A673 (cell line): Measurements from ENCODE around the gene THOP1. TPM values are rescaled to one million over a fixed set of nuclear protein-coding genes. Genes with fewer than 3 reads are reported as not detected.

Experiments used
- BruUV-seq: library from RNA; stranded (reverse); fragments of 400-500 nt; replicated peaks from 2 replicates; lab custom pipeline; 2021; lab: Mats Ljungman, UMichigan
- CTCF ChIA-PET: fragments of 300-600 bp; sonication (Branson Sonifier 250); formaldehyde crosslinking; loops from one replicate; lab custom pipeline; 2022; ENCODE audit warnings: antibody characterized with exemption; lab: Charles Lee
- POLR2A ChIA-PET: fragments of 300-600 bp; sonication (Branson Sonifier 250); formaldehyde crosslinking; loops from one replicate; lab custom pipeline; 2022; ENCODE audit warnings: antibody characterized with exemption; ENCODE audit not compliant: low non-redundant PET; lab: Charles Lee
- DNase-seq: peaks from one replicate; pipeline ENCODE4 v3.0.0-alpha.2; 2015; ENCODE audit warnings: low spot score
- H3K27ac ChIP-seq: fragments of 200-600 bp; sonication (generic); 2 replicates; pipeline ENCODE4 v1.5.1; 2016; ENCODE audit warnings: mixed run types, low read depth, mild to moderate bottlenecking, mixed read lengths, antibody characterized with exemption, low read length; ENCODE audit not compliant: poor library complexity, severe bottlenecking
- H3K27me3 ChIP-seq: fragments of 200-600 bp; sonication (generic); replicated peaks from 2 replicates; pipeline ENCODE4 v1.6.1; 2017; ENCODE audit warnings: mixed run types, low read depth, mild to moderate bottlenecking, mixed read lengths, antibody characterized with exemption, low read length; ENCODE audit not compliant: insufficient read depth, poor library complexity
- H3K36me3 ChIP-seq: fragments of 200-600 bp; sonication (generic); 2 replicates; pipeline ENCODE4 v1.6.1; 2016; ENCODE audit warnings: mixed run types, mild to moderate bottlenecking, mixed read lengths, antibody characterized with exemption, low read length; ENCODE audit not compliant: insufficient read depth, poor library complexity, severe bottlenecking
- H3K4me1 ChIP-seq: fragments of 200-600 bp; sonication (generic); 2 replicates; pipeline ENCODE4 v1.6.1; 2017; ENCODE audit warnings: mixed run types, mild to moderate bottlenecking, mixed read lengths, antibody characterized with exemption, low read length; ENCODE audit not compliant: insufficient read depth, poor library complexity, severe bottlenecking
- H3K4me3 ChIP-seq: fragments of 200-600 bp; sonication (generic); 2 replicates; pipeline ENCODE4 v1.5.1; 2016; ENCODE audit warnings: low read depth, mixed run types, mild to moderate bottlenecking, mixed read lengths, low read length; ENCODE audit not compliant: poor library complexity, severe bottlenecking
- H3K9me3 ChIP-seq: fragments of 200-600 bp; sonication (generic); 2 replicates; pipeline ENCODE4 v1.6.1; 2016; ENCODE audit warnings: mixed run types, low read depth, mild to moderate bottlenecking, mixed read lengths, antibody characterized with exemption, low read length; ENCODE audit not compliant: poor library complexity, severe bottlenecking
- CTCF ChIP-seq: fragments of 300-800, 200-600 bp; sonication (generic); conservative IDR thresholded peaks from 2 replicates; pipeline ENCODE4 v1.5.1; 2017; ENCODE audit warnings: low read depth, mild to moderate bottlenecking, antibody characterized with exemption, low read length, moderate library complexity, mixed read lengths
- EZH2 ChIP-seq: fragments of 200-600 bp; sonication (generic); IDR thresholded peaks from 2 replicates; pipeline ENCODE4 v1.6.1; 2017; ENCODE audit warnings: borderline replicate concordance, low read depth, mild to moderate bottlenecking, mixed read lengths, antibody characterized with exemption, low read length; ENCODE audit not compliant: poor library complexity, severe bottlenecking
- intact Hi-C: fragments of 100-400 bp; cut with micrococcal nuclease; formaldehyde crosslinking; loops from one replicate; pipeline ENCODE4 v1.10.0; 2022; ENCODE audit not compliant: unreplicated experiment
- total RNA-seq: library from RNA; stranded (reverse); gene quantifications from 2 replicates; pipeline ENCODE4 v1.2.3, GENCODE V29; 2021

THOP1 gene
- total RNA-seq, 1 experiment from 2014 or later = 186 TPM

- no peaks in the 10 kb centered on the region for H3K27me3 ChIP-seq
- no peaks in the 10 kb centered on the region for H3K4me1 ChIP-seq
- intact Hi-C loops = no loop called here
- no peaks in the 10 kb centered on the region for H3K9me3 ChIP-seq
- ChIA-PET POLR2A (no interaction called here), CTCF (interaction anchor here (0.6 kb wide), 1 partner anchor 767 kb away, joined by 3 read pairs; no protein-coding TSS in a partner anchor)
- peak overlapping the region; percentile 91 for H3K4me3 ChIP-seq
- no peak for DNase-seq
- BruUV-seq = no TSS peak
- H3K27ac ChIP-seq = peak overlapping the region; percentile 81
- TF ChIP-seq EZH2 (no peak), CTCF (no peak)
- no peaks in the 10 kb centered on the region for H3K36me3 ChIP-seq
Observed at GRCh38 chr19:2820112-2820702, 34.9 kb downstream of the THOP1 start.

DNA sequence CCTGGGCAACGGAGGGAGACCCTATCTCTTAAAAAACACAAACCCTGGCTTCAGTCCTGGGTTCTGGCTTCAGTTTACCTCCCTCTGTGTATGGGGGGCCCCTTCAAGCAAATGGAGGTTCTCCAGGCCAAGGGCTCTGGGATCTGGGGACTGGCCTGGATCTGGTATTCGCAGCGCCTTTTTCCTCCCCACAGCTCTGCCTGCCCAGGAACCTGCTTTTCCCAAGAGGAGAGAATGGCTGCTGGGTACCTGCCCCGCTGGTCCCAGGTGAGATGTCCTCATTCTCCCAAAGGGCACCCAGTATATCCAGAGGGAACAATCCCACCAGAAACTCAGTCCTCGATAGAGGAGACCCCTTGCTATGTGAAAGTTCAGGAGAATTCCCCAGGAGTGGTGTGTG, 37.5 kb downstream of the THOP1 start:
- intact Hi-C loops = no loop called here
- no peak for DNase-seq
- TF ChIP-seq CTCF = no peak
- TF ChIP-seq EZH2 = no peak
- no peaks in the 10 kb centered on the region for H3K4me1 ChIP-seq
- H3K27ac ChIP-seq = no peak overlapping the region
- ChIA-PET CTCF (no interaction called here), POLR2A (interaction anchor here (0.6 kb wide), 2 partner anchors 18 to 42 kb away, joined by 3 read pairs; partner anchors contain the start of gene ZNF555)
- no peak overlapping the region for H3K4me3 ChIP-seq
- no TSS peak for BruUV-seq
- no peaks in the 10 kb centered on the region for H3K9me3 ChIP-seq
- no peaks in the 10 kb centered on the region for H3K27me3 ChIP-seq
- H3K36me3 ChIP-seq = no peaks in the 10 kb centered on the region

DNA sequence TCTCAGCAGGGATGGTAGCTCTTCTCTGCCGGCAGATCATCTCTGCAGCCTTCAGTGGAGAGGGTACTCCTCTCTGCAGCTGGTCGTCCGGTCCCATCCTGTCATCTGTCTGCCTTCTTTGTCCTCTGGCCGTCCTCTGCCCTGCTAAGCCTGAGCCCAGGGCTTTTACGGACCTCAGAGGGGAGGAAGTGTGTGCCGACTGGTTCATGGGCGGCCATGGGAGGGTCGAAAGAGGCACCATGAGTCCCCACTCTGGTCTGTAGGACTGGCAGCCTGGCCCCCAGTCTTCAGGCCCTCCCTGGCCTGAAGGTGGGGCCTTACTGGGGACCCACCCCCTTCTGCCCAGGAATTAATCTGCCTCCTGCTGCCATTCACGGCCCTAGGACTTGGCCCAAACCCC, 38.3 kb downstream of the THOP1 start:
- TF ChIP-seq EZH2 (no peak), CTCF (no peak)
- DNase-seq = no peak
- Histone ChIP-seq H3K4me3 (no peak overlapping the region), H3K27me3 (no peaks in the 10 kb centered on the region), H3K27ac (no peak overlapping the region), H3K9me3 (no peaks in the 10 kb centered on the region), H3K4me1 (no peaks in the 10 kb centered on the region), H3K36me3 (no peaks in the 10 kb centered on the region)
- CTCF ChIA-PET = no interaction called here
- POLR2A ChIA-PET = no interaction called here
- intact Hi-C loops = no loop called here
- no TSS peak for BruUV-seq
